KMS-11 (cell line): ENCODE measurements around the gene MCM3AP.

Experiments
- H2AFZ ChIP-seq: fragments of 200-600 bp; sonication (generic); 2 replicates; pipeline ENCODE4 v1.6.1; 2016; ENCODE audit warnings: antibody characterized with exemption, mixed run types, low read depth
- H3K27ac ChIP-seq: fragments of 200-600 bp; sonication (generic); 2 replicates; pipeline ENCODE4 v1.6.1; 2016; ENCODE audit warnings: mild to moderate bottlenecking, mixed run types
- H3K27me3 ChIP-seq: fragments of 200-600 bp; sonication (generic); 2 replicates; pipeline ENCODE4 v1.6.1; 2017; ENCODE audit warnings: mild to moderate bottlenecking, low read depth, mixed run types, moderate library complexity; ENCODE audit not compliant: insufficient read depth
- H3K36me3 ChIP-seq: fragments of 200-600 bp; sonication (generic); 2 replicates; pipeline ENCODE4 v1.6.1; 2017; ENCODE audit warnings: mild to moderate bottlenecking, mixed run types; ENCODE audit not compliant: insufficient read depth
- H3K4me1 ChIP-seq: fragments of 200-600 bp; sonication (generic); 2 replicates; pipeline ENCODE4 v1.6.1; 2016; ENCODE audit warnings: mild to moderate bottlenecking, low read depth, mixed run types; ENCODE audit not compliant: poor library complexity, severe bottlenecking
- H3K4me2 ChIP-seq: fragments of 200-600 bp; sonication (generic); 2 replicates; pipeline ENCODE4 v1.7.0; 2016; ENCODE audit warnings: mild to moderate bottlenecking, mixed run types
- H3K4me3 ChIP-seq: fragments of 200-600 bp; sonication (generic); IDR thresholded peaks from 2 replicates; pipeline ENCODE4 v1.6.1; 2017; ENCODE audit warnings: low read depth, low read length, mixed read lengths; ENCODE audit not compliant: insufficient read depth
- H3K79me2 ChIP-seq: fragments of 200-600 bp; sonication (generic); 2 replicates; pipeline ENCODE4 v1.6.1; 2016; ENCODE audit warnings: low read depth, mixed run types; ENCODE audit not compliant: insufficient read depth
- H3K9ac ChIP-seq: fragments of 200-600 bp; sonication (generic); 2 replicates; pipeline ENCODE4 v1.6.1; 2016; ENCODE audit warnings: mild to moderate bottlenecking, mixed run types
- H4K20me1 ChIP-seq: fragments of 200-600 bp; sonication (generic); 2 replicates; pipeline ENCODE4 v1.6.1; 2016; ENCODE audit warnings: mild to moderate bottlenecking, mixed run types; ENCODE audit not compliant: insufficient read depth
- TF ChIP-seq, protein P1 (sequence below): fragments of 200-600 bp; sonication (generic); conservative IDR thresholded peaks from 2 replicates; pipeline ENCODE4 v1.6.1; 2017; ENCODE audit warnings: low read depth, mild to moderate bottlenecking, antibody characterized with exemption, low read length, moderate library complexity, mixed read lengths

MCM3AP gene

DNA sequence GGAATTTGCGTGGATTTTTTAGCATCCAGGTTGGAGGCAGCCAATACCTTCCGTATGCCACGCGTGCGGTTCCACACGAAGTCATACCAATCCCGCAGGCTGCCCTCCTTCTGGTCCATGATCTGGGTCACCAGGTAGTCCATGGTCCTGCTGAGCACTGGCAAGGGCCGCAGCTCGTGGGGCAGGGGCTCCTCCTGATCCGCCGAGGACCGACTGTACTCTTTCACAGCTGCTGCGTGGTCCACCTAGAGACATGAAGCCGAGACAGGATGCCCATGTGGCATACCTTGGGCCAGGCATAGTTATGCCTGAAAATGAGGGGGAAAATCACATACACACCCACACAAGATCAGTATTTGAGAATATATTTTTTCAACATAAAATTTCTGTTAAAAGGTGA, 12.1 kb downstream of the MCM3AP start:
- Histone ChIP-seq H3K27ac (no peak overlapping the region), H4K20me1 (no peaks in the 10 kb centered on the region), H3K36me3 (peaks cover 19% of the 10 kb centered on the region), H2AFZ (no peak overlapping the region), H3K4me2 (no peak overlapping the region), H3K4me1 (no peaks in the 10 kb centered on the region), H3K9ac (no peak overlapping the region), H3K27me3 (no peaks in the 10 kb centered on the region), H3K4me3 (no peak overlapping the region), H3K79me2 (no peaks in the 10 kb centered on the region; the same call in 1 of the 2 replicates)
- TF ChIP-seq, protein P1, sequence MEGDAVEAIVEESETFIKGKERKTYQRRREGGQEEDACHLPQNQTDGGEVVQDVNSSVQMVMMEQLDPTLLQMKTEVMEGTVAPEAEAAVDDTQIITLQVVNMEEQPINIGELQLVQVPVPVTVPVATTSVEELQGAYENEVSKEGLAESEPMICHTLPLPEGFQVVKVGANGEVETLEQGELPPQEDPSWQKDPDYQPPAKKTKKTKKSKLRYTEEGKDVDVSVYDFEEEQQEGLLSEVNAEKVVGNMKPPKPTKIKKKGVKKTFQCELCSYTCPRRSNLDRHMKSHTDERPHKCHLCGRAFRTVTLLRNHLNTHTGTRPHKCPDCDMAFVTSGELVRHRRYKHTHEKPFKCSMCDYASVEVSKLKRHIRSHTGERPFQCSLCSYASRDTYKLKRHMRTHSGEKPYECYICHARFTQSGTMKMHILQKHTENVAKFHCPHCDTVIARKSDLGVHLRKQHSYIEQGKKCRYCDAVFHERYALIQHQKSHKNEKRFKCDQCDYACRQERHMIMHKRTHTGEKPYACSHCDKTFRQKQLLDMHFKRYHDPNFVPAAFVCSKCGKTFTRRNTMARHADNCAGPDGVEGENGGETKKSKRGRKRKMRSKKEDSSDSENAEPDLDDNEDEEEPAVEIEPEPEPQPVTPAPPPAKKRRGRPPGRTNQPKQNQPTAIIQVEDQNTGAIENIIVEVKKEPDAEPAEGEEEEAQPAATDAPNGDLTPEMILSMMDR, result no peak

DNA sequence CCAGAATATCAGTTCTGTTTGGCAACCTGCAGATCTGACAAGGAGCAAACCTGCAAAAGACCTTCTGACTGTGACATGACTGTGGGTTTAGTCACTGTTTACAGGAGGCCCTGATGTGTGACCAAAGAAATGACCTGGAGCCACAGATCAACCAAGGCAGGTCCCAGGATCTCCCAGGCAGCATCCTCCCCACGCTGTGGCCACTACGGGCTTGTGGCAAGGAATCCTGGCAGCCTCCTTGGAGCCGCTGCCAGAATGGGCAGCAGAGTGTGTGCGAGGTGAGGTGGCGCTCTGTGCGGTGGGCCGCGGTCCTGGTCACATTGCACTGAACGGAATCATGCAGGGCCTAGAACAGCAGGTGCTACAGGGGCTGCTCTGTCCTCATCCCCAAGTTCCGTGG, 15.9 kb downstream of the MCM3AP start:
- H3K4me1 ChIP-seq, result no peaks in the 10 kb centered on the region
- H3K4me2 ChIP-seq, result no peak overlapping the region
- no peak overlapping the region for H3K27ac ChIP-seq
- no peak overlapping the region for H3K4me3 ChIP-seq
- no peaks in the 10 kb centered on the region for H4K20me1 ChIP-seq
- H3K27me3 ChIP-seq, result no peaks in the 10 kb centered on the region
- peaks cover 9% of the 10 kb centered on the region; the same call in 1 of the 2 replicates for H3K36me3 ChIP-seq
- H2AFZ ChIP-seq, result no peak overlapping the region
- no peaks in the 10 kb centered on the region for H3K79me2 ChIP-seq
- TF ChIP-seq, protein P1, result no peak
- no peak overlapping the region for H3K9ac ChIP-seq

DNA sequence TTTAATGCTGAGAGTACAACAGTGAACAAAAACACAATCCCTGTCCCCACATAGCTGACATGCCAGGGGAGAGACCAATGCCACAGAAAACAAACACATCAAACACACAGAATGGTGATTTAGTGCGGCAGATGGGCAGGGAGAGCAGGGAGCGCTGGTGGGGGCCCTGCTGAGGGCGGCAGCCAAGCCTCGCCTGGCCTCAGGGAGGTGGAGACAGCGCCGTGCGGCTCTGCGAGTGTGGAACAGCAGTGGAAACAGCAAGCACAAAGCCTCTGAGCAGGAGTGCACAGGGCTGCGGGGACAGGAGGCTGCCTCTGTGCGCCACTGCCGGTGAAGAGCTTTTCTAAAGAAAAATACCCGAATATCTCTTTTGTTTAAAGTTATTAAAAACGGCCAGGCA, 17.0 kb downstream of the MCM3AP start:
- Histone ChIP-seq H3K4me2 (no peak overlapping the region), H3K4me1 (no peaks in the 10 kb centered on the region), H3K27me3 (no peaks in the 10 kb centered on the region), H3K4me3 (no peak overlapping the region), H4K20me1 (no peaks in the 10 kb centered on the region), H2AFZ (no peak overlapping the region), H3K27ac (no peak overlapping the region), H3K79me2 (no peaks in the 10 kb centered on the region), H3K9ac (no peak overlapping the region), H3K36me3 (peaks cover 9% of the 10 kb centered on the region; the same call in 1 of the 2 replicates)
- TF ChIP-seq, protein P1, result no peak

DNA sequence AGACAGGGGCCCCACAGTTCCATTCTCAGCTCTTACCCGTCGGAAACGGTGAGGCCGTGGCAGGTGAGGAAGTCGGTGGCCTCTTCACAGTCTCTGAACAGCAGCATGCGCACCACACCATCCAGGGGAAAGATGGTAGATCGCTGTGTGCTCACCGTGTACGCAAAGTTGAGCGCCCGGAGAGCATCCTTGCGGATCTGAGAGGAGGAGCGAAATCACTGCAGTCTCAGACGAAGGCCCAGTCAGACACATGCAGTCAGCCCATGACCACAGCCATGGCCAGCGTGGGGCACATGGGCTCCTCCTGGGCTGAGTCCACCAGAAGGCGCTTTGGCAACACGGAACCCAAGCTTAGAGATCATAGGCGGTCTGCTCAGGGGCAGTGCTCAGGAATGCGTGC, 18.5 kb downstream of the MCM3AP start:
- H3K27me3 ChIP-seq, result no peaks in the 10 kb centered on the region
- H3K79me2 ChIP-seq, result no peaks in the 10 kb centered on the region
- H3K4me1 ChIP-seq, result no peaks in the 10 kb centered on the region
- TF ChIP-seq, protein P1, result no peak
- no peak overlapping the region for H3K9ac ChIP-seq
- no peak overlapping the region for H3K27ac ChIP-seq
- no peak overlapping the region for H2AFZ ChIP-seq
- peaks cover 11% of the 10 kb centered on the region; the same call in 1 of the 2 replicates for H3K36me3 ChIP-seq
- H4K20me1 ChIP-seq, result no peaks in the 10 kb centered on the region
- no peak overlapping the region for H3K4me3 ChIP-seq
- H3K4me2 ChIP-seq, result no peak overlapping the region
